K562 (cell line): ENCODE results near the gene DYNC2LI1. TPM values are rescaled to one million over a fixed set of nuclear protein-coding genes. Genes with fewer than 3 reads are reported as not detected.

Experiments
- DIDO1 ChIP-seq: fragments of 450-650 bp; IDR thresholded peaks from 2 replicates; pipeline ENCODE4 v1.6.1; 2016; ENCODE audit warnings: low read depth, missing biosample characterization, missing genetic modification characterization
- GABPB2 ChIP-seq: fragments of 250-450 bp; sonication (Bioruptor Pico); conservative IDR thresholded peaks from 2 replicates; pipeline ENCODE4 v1.5.1; 2021; ENCODE audit warnings: mild to moderate bottlenecking
- HBP1 ChIP-seq: fragments of 450-650 bp; formaldehyde crosslinking; IDR thresholded peaks from 2 replicates; pipeline ENCODE4 v1.4.0; 2022; ENCODE audit warnings: missing genetic modification characterization
- RNF2 ChIP-seq: sonication (generic); IDR thresholded peaks from 2 replicates; pipeline ENCODE4 v1.6.1; 2016
- SRF ChIP-seq, 2 experiments: fragments of 250-450, 450-650 bp in 1 of 2; sonication (Bioruptor Pico) in 1 of 2; sonication (generic) in 1 of 2; formaldehyde crosslinking; IDR thresholded peaks; 2 replicates each; pipeline versions ENCODE4 v1.5.0 to v1.5.1; 2020 to 2022; ENCODE audit warnings: mild to moderate bottlenecking in 1 of 2, missing genetic modification reagents in 1 of 2
- USF1 ChIP-seq: sonication (generic); formaldehyde crosslinking; IDR thresholded peaks from 2 replicates; pipeline ENCODE4 v1.9.0; 2022; ENCODE audit warnings: mild to moderate bottlenecking, missing genetic modification reagents
- polyA plus RNA-seq, 8 experiments: library from polyadenylated mRNA; depleted of rRNA in 4 of 8; stranded (reverse) in 5 of 8; unstranded in 3 of 8; fragments of >200 nt; fragmentation: Nextera tagmentation in 2 of 8; fragmentation: Illumina TruSeq in 1 of 8; extraction: Ambion mirVana in 2 of 8; extraction: Trizol in 1 of 8; gene quantifications; 2 replicates each; pipeline versions ENCODE4 v1.2.1 to v1.2.3, GENCODE V29; 2011 to 2014; ENCODE audit warnings: inconsistent platforms in 1 of 8, missing spikeins in 1 of 8
- total RNA-seq, 7 experiments: library from RNA; depleted of rRNA in 6 of 7; stranded (reverse); fragments of >200 nt in 6 of 7; fragmentation: Illumina TruSeq in 2 of 7; extraction: Trizol in 2 of 7; gene quantifications; 2 replicates each; pipeline versions ENCODE4 v1.2.1 to v1.2.3, GENCODE V29; 2011 to 2021; ENCODE audit warnings: low replicate concordance in 1 of 7
- TF ChIP-seq, protein P1 (sequence below): fragments of 450-650 bp; IDR thresholded peaks from 2 replicates; pipeline ENCODE4 v1.6.1; 2018; ENCODE audit not compliant: partially characterized antibody
- TF ChIP-seq, protein P2 (sequence below), 2 experiments: fragments of 450-650 bp in 1 of 2; sonication (generic) in 1 of 2; formaldehyde crosslinking in 1 of 2; IDR thresholded peaks; 2 replicates each; pipeline versions ENCODE4 v1.7.1 to v1.9.0; 2016 to 2022; ENCODE audit warnings: inconsistent platforms in 1 of 2, mild to moderate bottlenecking in 1 of 2, missing genetic modification reagents in 1 of 2
- TF ChIP-seq, protein P3 (sequence below): sonication (generic); IDR thresholded peaks from 2 replicates; pipeline ENCODE4 v1.6.1; 2016

Gene DYNC2LI1
- total and polyA plus RNA-seq, 9 of the 15 experiments (the other 6 are each of a cell fraction or from before 2014, with no cell fraction given), result 12.5 to 42.2 (median 25.8) TPM

GRCh38 chr2:43724728-43725526, 48.9 kb upstream of the DYNC2LI1 start (continued):
- TF ChIP-seq, protein P1, sequence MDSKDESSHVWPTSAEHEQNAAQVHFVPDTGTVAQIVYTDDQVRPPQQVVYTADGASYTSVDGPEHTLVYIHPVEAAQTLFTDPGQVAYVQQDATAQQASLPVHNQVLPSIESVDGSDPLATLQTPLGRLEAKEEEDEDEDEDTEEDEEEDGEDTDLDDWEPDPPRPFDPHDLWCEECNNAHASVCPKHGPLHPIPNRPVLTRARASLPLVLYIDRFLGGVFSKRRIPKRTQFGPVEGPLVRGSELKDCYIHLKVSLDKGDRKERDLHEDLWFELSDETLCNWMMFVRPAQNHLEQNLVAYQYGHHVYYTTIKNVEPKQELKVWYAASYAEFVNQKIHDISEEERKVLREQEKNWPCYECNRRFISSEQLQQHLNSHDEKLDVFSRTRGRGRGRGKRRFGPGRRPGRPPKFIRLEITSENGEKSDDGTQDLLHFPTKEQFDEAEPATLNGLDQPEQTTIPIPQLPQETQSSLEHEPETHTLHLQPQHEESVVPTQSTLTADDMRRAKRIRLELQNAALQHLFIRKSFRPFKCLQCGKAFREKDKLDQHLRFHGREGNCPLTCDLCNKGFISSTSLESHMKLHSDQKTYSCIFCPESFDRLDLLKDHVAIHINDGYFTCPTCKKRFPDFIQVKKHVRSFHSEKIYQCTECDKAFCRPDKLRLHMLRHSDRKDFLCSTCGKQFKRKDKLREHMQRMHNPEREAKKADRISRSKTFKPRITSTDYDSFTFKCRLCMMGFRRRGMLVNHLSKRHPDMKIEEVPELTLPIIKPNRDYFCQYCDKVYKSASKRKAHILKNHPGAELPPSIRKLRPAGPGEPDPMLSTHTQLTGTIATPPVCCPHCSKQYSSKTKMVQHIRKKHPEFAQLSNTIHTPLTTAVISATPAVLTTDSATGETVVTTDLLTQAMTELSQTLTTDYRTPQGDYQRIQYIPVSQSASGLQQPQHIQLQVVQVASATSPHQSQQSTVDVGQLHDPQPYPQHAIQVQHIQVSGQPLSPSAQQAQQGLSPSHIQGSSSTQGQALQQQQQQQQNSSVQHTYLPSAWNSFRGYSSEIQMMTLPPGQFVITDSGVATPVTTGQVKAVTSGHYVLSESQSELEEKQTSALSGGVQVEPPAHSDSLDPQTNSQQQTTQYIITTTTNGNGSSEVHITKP, result peak; percentile 95
- TF ChIP-seq, protein P2, sequence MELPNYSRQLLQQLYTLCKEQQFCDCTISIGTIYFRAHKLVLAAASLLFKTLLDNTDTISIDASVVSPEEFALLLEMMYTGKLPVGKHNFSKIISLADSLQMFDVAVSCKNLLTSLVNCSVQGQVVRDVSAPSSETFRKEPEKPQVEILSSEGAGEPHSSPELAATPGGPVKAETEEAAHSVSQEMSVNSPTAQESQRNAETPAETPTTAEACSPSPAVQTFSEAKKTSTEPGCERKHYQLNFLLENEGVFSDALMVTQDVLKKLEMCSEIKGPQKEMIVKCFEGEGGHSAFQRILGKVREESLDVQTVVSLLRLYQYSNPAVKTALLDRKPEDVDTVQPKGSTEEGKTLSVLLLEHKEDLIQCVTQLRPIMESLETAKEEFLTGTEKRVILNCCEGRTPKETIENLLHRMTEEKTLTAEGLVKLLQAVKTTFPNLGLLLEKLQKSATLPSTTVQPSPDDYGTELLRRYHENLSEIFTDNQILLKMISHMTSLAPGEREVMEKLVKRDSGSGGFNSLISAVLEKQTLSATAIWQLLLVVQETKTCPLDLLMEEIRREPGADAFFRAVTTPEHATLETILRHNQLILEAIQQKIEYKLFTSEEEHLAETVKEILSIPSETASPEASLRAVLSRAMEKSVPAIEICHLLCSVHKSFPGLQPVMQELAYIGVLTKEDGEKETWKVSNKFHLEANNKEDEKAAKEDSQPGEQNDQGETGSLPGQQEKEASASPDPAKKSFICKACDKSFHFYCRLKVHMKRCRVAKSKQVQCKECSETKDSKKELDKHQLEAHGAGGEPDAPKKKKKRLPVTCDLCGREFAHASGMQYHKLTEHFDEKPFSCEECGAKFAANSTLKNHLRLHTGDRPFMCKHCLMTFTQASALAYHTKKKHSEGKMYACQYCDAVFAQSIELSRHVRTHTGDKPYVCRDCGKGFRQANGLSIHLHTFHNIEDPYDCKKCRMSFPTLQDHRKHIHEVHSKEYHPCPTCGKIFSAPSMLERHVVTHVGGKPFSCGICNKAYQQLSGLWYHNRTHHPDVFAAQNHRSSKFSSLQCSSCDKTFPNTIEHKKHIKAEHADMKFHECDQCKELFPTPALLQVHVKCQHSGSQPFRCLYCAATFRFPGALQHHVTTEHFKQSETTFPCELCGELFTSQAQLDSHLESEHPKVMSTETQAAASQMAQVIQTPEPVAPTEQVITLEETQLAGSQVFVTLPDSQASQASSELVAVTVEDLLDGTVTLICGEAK (IDR thresholded peaks at IDR 0.05), result 0 out of 2 replicates have a peak, but pooled peaks have one; percentile 18
- TF ChIP-seq, protein P2 (CRISPR knock-in tag; IDR thresholded peaks at IDR 0.05), result no peak
- no peak for TF ChIP-seq USF1 (CRISPR knock-in tag)
- peak; percentile 83 for TF ChIP-seq RNF2
- TF ChIP-seq SRF (CRISPR knock-in tag; IDR thresholded peaks at IDR 0.05), result no peak
- no peak for TF ChIP-seq HBP1 (CRISPR knock-in tag)
- no peak for TF ChIP-seq DIDO1 (tag)
- TF ChIP-seq, protein P3, sequence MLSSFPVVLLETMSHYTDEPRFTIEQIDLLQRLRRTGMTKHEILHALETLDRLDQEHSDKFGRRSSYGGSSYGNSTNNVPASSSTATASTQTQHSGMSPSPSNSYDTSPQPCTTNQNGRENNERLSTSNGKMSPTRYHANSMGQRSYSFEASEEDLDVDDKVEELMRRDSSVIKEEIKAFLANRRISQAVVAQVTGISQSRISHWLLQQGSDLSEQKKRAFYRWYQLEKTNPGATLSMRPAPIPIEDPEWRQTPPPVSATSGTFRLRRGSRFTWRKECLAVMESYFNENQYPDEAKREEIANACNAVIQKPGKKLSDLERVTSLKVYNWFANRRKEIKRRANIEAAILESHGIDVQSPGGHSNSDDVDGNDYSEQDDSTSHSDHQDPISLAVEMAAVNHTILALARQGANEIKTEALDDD, result peak; percentile 92
- no peak for TF ChIP-seq GABPB2 (CRISPR knock-in tag)
